Neural crest cell (in vitro differentiated cells): ENCODE results near the gene CCDC68. TPM values are rescaled to one million over a fixed set of nuclear protein-coding genes. Genes with fewer than 3 reads are reported as not detected.

ENCODE experiments used
- DNase-seq: peaks from one replicate; pipeline ENCODE4 v3.0.0; 2021; ENCODE audit warnings: low read depth, mixed read lengths, low spot score
- H3K27ac Mint-ChIP-seq: one replicate; pipeline ENCODE4 v1.8.0; 2021; ENCODE audit warnings: mild to moderate bottlenecking, mixed read lengths; ENCODE audit not compliant: unreplicated experiment
- H3K27me3 Mint-ChIP-seq: 2 replicates; pipeline ENCODE4 v1.8.0; 2021; ENCODE audit warnings: low read depth, mild to moderate bottlenecking, mixed read lengths
- H3K36me3 Mint-ChIP-seq: 2 replicates; pipeline ENCODE4 v1.8.0; 2021; ENCODE audit warnings: low read depth, mild to moderate bottlenecking, mixed read lengths
- H3K4me1 Mint-ChIP-seq: 2 replicates; pipeline ENCODE4 v1.8.0; 2021; ENCODE audit warnings: mixed read lengths
- H3K4me3 Mint-ChIP-seq: one replicate; pipeline ENCODE4 v1.8.0; 2021; ENCODE audit warnings: mild to moderate bottlenecking, mixed read lengths
- H3K9me3 Mint-ChIP-seq: 2 replicates; pipeline ENCODE4 v1.8.0; 2021; ENCODE audit warnings: mixed read lengths
- CTCF ChIP-seq: fragments of 200-600 bp; sonication (generic); conservative IDR thresholded peaks from 2 replicates; pipeline ENCODE4 v1.5.0; 2021; ENCODE audit warnings: antibody characterized with exemption, mild to moderate bottlenecking
- total RNA-seq: library from RNA; stranded (reverse); gene quantifications from 2 replicates; pipeline ENCODE4 v1.2.1, GENCODE V29; 2021

Gene CCDC68
- total RNA-seq, 1 donor from 2014 or later = not detected

- DNase-seq = no peak
- Mint-ChIP-seq H3K4me3 (no peak overlapping the region), H3K27me3 (no peaks in the 10 kb centered on the region), H3K4me1 (no peaks in the 10 kb centered on the region), H3K27ac (no peak overlapping the region), H3K36me3 (no peaks in the 10 kb centered on the region), H3K9me3 (no peaks in the 10 kb centered on the region)
- no peak for TF ChIP-seq CTCF
Measured at GRCh38 chr18:54924948-54925347, 34.3 kb downstream of the CCDC68 start.

- no peaks in the 10 kb centered on the region for H3K36me3 Mint-ChIP-seq
- H3K4me3 Mint-ChIP-seq = no peak overlapping the region
- H3K9me3 Mint-ChIP-seq = no peaks in the 10 kb centered on the region
- H3K4me1 Mint-ChIP-seq = no peaks in the 10 kb centered on the region
- H3K27ac Mint-ChIP-seq = no peak overlapping the region
- TF ChIP-seq CTCF = no peak
- no peak for DNase-seq
- no peaks in the 10 kb centered on the region for H3K27me3 Mint-ChIP-seq
Measured at GRCh38 chr18:54923339-54923956, 35.8 kb downstream of the CCDC68 start.

- H3K36me3 Mint-ChIP-seq = no peaks in the 10 kb centered on the region
- TF ChIP-seq CTCF = no peak
Measured at GRCh38 chr18:54919412-54919811, 39.8 kb downstream of the CCDC68 start.

GRCh38 chr18:54918060-54918459 lies 41.2 kb downstream of the CCDC68 start:
- H3K27ac Mint-ChIP-seq = no peak overlapping the region

More at GRCh38 chr18:54919412-54919811, 39.8 kb downstream of the CCDC68 start:
- Mint-ChIP-seq H3K27me3 (no peaks in the 10 kb centered on the region), H3K4me3 (no peak overlapping the region), H3K9me3 (no peaks in the 10 kb centered on the region), H3K27ac (no peak overlapping the region), H3K4me1 (no peaks in the 10 kb centered on the region)
- DNase-seq = no peak

GRCh38 chr18:54916507-54916906 lies 42.8 kb downstream of the CCDC68 start:
- H3K27ac Mint-ChIP-seq = no peak overlapping the region
- no peaks in the 10 kb centered on the region for H3K36me3 Mint-ChIP-seq
- H3K4me1 Mint-ChIP-seq = no peaks in the 10 kb centered on the region
- H3K4me3 Mint-ChIP-seq = no peak overlapping the region
- no peaks in the 10 kb centered on the region for H3K27me3 Mint-ChIP-seq
- no peaks in the 10 kb centered on the region for H3K9me3 Mint-ChIP-seq
- DNase-seq = no peak
- TF ChIP-seq CTCF = no peak

More at GRCh38 chr18:54918060-54918459, 41.2 kb downstream of the CCDC68 start:
- no peaks in the 10 kb centered on the region for H3K36me3 Mint-ChIP-seq
- no peak for TF ChIP-seq CTCF
- no peak for DNase-seq
- H3K27me3 Mint-ChIP-seq = no peaks in the 10 kb centered on the region
- no peaks in the 10 kb centered on the region for H3K4me1 Mint-ChIP-seq
- H3K4me3 Mint-ChIP-seq = no peak overlapping the region
- no peaks in the 10 kb centered on the region for H3K9me3 Mint-ChIP-seq
